Measurements from ENCODE around the gene UBE2S. TPM values are rescaled to one million over a fixed set of nuclear protein-coding genes. Genes with fewer than 3 reads are reported as not detected.

The UBE2S gene
- total and polyA plus RNA-seq, 10 of the 15 experiments (the other 5 are each of a cell fraction or from before 2014, with no cell fraction given): 2.3 to 640 (median 127) TPM

DNA sequence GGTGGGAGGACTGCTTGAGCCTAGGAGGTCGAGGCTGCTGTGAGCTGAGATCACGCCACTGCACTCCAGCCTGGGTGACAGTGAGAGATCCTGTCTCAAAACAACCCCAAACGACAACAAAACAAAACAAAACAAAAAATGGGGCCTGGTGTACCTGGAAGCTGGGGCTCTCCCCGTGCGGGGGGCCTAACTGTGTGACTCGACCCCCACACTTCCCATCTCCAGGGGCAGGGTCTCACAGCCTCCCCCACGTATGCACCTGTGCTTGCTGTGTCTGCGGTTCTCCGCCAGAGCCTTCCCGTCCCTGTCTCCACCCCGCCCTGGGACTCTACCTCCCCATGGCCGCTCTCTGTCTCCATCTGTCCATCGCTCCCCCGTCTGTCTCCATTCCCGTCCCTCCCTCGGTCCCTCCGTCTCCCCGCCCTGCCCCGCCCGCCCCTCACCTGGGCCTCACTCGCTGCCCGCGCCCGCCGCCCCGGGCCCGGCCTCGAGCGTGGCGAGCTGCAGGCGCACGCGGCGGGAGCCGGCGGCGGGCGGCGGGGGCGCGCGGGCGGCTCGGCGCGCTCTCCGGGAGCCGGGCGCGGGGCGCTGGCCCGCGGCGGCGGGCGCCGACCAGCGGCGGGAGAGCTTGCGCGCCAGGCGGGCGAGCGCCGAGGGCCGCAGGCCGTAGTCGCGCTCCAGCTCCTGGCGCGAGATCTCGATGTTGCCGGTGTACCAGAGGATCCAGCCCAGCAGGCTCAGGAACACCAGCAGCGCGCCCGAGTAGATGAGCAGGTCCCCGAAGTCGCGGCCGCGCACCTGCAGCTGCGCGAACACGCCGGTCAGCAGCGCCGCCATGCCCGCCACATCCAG, 24.1 kb downstream of the UBE2S start (continued):
- no peak for TF ChIP-seq SPI1 (IDR thresholded peaks at IDR 0.05; ENCODE audit: borderline replicate concordance, insufficient read depth, low read depth, low read length)
- TF ChIP-seq YY1 (IDR thresholded peaks at IDR 0.05; ENCODE audit: low read depth, low read length): 0 out of 2 replicates have a peak, but pooled peaks have one; percentile 31
- 0 out of 2 replicates have a peak, but pooled peaks have one; percentile 32 for TF ChIP-seq RAD21 (IDR thresholded peaks at IDR 0.05; ENCODE audit: insufficient read depth, low read depth, low read length)
- peak; percentile 72; the same call in 1 of the 2 replicates for TF ChIP-seq IKZF1 (conservative IDR thresholded peaks at IDR 0.05)
- TF ChIP-seq CHD4 (IDR thresholded peaks at IDR 0.05): no peak
- TF ChIP-seq SMAD5 (IDR thresholded peaks at IDR 0.05; ENCODE audit: low read depth): no peak
- TF ChIP-seq, protein P1, sequence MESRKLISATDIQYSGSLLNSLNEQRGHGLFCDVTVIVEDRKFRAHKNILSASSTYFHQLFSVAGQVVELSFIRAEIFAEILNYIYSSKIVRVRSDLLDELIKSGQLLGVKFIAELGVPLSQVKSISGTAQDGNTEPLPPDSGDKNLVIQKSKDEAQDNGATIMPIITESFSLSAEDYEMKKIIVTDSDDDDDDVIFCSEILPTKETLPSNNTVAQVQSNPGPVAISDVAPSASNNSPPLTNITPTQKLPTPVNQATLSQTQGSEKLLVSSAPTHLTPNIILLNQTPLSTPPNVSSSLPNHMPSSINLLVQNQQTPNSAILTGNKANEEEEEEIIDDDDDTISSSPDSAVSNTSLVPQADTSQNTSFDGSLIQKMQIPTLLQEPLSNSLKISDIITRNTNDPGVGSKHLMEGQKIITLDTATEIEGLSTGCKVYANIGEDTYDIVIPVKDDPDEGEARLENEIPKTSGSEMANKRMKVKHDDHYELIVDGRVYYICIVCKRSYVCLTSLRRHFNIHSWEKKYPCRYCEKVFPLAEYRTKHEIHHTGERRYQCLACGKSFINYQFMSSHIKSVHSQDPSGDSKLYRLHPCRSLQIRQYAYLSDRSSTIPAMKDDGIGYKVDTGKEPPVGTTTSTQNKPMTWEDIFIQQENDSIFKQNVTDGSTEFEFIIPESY (IDR thresholded peaks at IDR 0.05): no peak
- TF ChIP-seq BACH1 (IDR thresholded peaks at IDR 0.05; ENCODE audit: borderline replicate concordance): peak; percentile 38; the same call in 1 of the 2 replicates
- no peak for TF ChIP-seq CEBPB (IDR thresholded peaks at IDR 0.05; ENCODE audit: borderline replicate concordance in 1 of 2, low read depth in 2 of 2, low read length in 2 of 2)
- TF ChIP-seq, protein P2, sequence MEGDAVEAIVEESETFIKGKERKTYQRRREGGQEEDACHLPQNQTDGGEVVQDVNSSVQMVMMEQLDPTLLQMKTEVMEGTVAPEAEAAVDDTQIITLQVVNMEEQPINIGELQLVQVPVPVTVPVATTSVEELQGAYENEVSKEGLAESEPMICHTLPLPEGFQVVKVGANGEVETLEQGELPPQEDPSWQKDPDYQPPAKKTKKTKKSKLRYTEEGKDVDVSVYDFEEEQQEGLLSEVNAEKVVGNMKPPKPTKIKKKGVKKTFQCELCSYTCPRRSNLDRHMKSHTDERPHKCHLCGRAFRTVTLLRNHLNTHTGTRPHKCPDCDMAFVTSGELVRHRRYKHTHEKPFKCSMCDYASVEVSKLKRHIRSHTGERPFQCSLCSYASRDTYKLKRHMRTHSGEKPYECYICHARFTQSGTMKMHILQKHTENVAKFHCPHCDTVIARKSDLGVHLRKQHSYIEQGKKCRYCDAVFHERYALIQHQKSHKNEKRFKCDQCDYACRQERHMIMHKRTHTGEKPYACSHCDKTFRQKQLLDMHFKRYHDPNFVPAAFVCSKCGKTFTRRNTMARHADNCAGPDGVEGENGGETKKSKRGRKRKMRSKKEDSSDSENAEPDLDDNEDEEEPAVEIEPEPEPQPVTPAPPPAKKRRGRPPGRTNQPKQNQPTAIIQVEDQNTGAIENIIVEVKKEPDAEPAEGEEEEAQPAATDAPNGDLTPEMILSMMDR (IDR thresholded peaks at IDR 0.05 in 2 of 3, conservative IDR thresholded peaks at IDR 0.05 in 1 of 3; ENCODE audit: control insufficient read depth in 2 of 3, extremely low read depth in 1 of 3, insufficient read depth in 1 of 3, low read depth in 3 of 3, low read length in 3 of 3): peak in 2 of 3 experiments; percentile 12 to 46; a peak in 2 of 6 replicates
- TF ChIP-seq LARP7 (IDR thresholded peaks at IDR 0.05): no peak; the same call in 1 of the 2 replicates
- TF ChIP-seq, protein P3, sequence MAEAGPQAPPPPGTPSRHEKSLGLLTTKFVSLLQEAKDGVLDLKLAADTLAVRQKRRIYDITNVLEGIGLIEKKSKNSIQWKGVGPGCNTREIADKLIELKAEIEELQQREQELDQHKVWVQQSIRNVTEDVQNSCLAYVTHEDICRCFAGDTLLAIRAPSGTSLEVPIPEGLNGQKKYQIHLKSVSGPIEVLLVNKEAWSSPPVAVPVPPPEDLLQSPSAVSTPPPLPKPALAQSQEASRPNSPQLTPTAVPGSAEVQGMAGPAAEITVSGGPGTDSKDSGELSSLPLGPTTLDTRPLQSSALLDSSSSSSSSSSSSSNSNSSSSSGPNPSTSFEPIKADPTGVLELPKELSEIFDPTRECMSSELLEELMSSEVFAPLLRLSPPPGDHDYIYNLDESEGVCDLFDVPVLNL (IDR thresholded peaks at IDR 0.05; ENCODE audit: low read depth, low read length): no peak
- TF ChIP-seq CHD2 (IDR thresholded peaks at IDR 0.05; ENCODE audit: borderline replicate concordance, low read depth, low read length): peak; percentile 57; the same call in 1 of the 2 replicates
- no peak for TF ChIP-seq PAX5 (IDR thresholded peaks at IDR 0.05; ENCODE audit: borderline replicate concordance, low read depth, low read length)
- TF ChIP-seq NR2F1 (conservative IDR thresholded peaks at IDR 0.05): no peak
- no peak for TF ChIP-seq CREB1 (IDR thresholded peaks at IDR 0.05; ENCODE audit: low read depth)
- TF ChIP-seq CBX3 (IDR thresholded peaks at IDR 0.05; ENCODE audit: borderline replicate concordance, low read depth): no peak
- TF ChIP-seq, protein P4, sequence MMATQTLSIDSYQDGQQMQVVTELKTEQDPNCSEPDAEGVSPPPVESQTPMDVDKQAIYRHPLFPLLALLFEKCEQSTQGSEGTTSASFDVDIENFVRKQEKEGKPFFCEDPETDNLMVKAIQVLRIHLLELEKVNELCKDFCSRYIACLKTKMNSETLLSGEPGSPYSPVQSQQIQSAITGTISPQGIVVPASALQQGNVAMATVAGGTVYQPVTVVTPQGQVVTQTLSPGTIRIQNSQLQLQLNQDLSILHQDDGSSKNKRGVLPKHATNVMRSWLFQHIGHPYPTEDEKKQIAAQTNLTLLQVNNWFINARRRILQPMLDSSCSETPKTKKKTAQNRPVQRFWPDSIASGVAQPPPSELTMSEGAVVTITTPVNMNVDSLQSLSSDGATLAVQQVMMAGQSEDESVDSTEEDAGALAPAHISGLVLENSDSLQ (IDR thresholded peaks at IDR 0.05): no peak
- TF ChIP-seq EGR1 (IDR thresholded peaks at IDR 0.05; ENCODE audit: borderline replicate concordance in 1 of 2, low read depth in 2 of 2, low read length in 2 of 2): no peak
- no peak for TF ChIP-seq ZNF217 (IDR thresholded peaks at IDR 0.05)
